ENCODE data around the gene SARNP. TPM values are rescaled to one million over a fixed set of nuclear protein-coding genes. Genes with fewer than 3 reads are reported as not detected.
A peak's percentile ranks its signal among the peaks of the same experiment; 100 is the strongest.

SARNP gene
- total and polyA plus RNA-seq, 4 experiments from 2014 or later, result 47.7 to 122 (median 69.8) TPM

DNA sequence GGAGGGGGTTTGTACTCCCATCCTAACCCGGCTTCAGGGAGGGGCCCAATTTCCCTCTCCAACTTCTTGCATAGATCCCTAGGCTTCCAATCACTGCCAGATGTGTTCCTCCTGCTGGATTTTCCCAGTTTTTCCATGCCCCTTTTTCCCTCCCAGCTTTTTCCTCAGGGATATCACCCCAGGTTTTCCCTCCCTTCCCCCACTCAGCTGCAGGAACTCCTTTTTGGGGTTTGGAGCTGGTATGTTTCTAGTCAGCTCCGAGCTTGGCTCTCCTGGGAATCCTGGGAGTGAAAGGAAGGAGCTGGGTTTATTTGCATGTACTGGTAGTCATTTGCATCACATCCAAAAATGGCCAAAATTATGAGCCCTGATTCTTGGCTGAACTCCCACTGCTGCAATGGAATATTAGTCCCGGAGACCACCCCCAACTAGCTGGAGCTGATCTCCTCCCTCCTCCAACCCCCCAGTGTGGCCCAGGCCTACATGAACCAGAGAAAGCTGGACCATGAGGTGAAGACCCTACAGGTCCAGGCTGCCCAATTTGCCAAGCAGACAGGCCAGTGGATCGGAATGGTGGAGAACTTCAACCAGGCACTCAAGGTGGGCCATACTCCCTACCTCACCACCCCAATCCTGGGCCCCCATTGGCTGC lies 98.8 kb downstream of the SARNP start:
- Mint-ChIP-seq H3K4me3 (peak overlapping the region in 3 of 8 donors; percentile 4 to 36 (median 13)), H3K27me3 (peaks cover 0 to 1% of the 10 kb centered on the region in 2 donors), H3K4me1 (peaks cover 18 to 52% (median 37%) of the 10 kb centered on the region in 4 donors), H3K27ac (peak overlapping the region in 3 of 7 donors; percentile 25 to 99 (median 35)), H3K36me3 (peaks cover 0 to 29% of the 10 kb centered on the region in 2 donors), H3K9me3 (peaks cover 0 to 4% (median 0%) of the 10 kb centered on the region in 8 donors)
- H3K36me3 ChIP-seq (ENCODE audit: insufficient read depth, low read length), result peaks cover 15% of the 10 kb centered on the region
- DNase-seq, result no peak
- H3K4me1 ChIP-seq (ENCODE audit: insufficient read depth, low read length), result peaks cover 40% of the 10 kb centered on the region
- H3K27ac ChIP-seq (ENCODE audit: low read depth, low read length), result no peak overlapping the region
- intact Hi-C loops (cut with micrococcal nuclease), result loop anchor here (5.0 kb wide), 1 partner anchor 71 kb away; no protein-coding TSS in a partner anchor
- H3K9me3 ChIP-seq (ENCODE audit: control insufficient read depth in 1 of 2, low read length in 2 of 2), result no peaks in the 10 kb centered on the region
- H3K27me3 ChIP-seq (ENCODE audit: insufficient read depth, low read length), result no peaks in the 10 kb centered on the region
- H3K4me3 ChIP-seq (ENCODE audit: low read length in 2 of 2), result no peak overlapping the region
- POLR2A ChIA-PET (ENCODE audit: partially characterized antibody), result interaction anchor here (1.0 to 4.0 kb wide), 4 partner anchors 9 to 20 kb away, joined by 3 to 42 read pairs (median 3); partner anchors contain the start of gene CD63
- CTCF ChIA-PET (ENCODE audit: partially characterized antibody), result interaction anchor here (5.1 kb wide), 1 partner anchor 19 kb away, joined by 44 read pairs; no protein-coding TSS in a partner anchor

DNA sequence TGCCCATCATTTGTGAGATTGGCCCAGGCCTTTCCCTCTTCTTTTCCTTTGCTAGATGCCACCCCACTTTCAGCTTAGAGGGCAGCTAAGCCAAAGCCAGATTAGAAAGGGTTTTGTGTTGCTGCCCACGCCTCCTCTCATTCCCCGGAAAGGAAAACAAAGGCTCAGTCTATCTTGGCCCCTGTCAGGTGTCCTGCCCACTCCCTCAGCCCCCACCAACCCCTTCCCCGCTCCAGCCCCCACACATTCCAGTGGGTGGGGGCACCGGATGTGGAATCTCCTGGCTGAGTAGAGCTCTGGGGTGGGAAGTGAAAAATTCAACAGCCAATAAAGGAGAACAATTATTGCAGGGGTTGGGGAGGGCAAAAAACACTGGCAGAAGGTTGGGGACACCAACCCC lies 99.5 kb downstream of the SARNP start:
- intact Hi-C loops (cut with micrococcal nuclease), result loop anchor here (5.0 kb wide), 1 partner anchor 71 kb away; no protein-coding TSS in a partner anchor
- CTCF ChIA-PET (ENCODE audit: partially characterized antibody), result interaction anchor here (5.1 kb wide), 1 partner anchor 20 kb away, joined by 44 read pairs; no protein-coding TSS in a partner anchor
- Histone ChIP-seq H3K36me3 (ENCODE audit: insufficient read depth, low read length) (peaks cover 15% of the 10 kb centered on the region), H3K4me1 (ENCODE audit: insufficient read depth, low read length) (peaks cover 40% of the 10 kb centered on the region), H3K9me3 (ENCODE audit: control insufficient read depth in 1 of 2, low read length in 2 of 2) (no peaks in the 10 kb centered on the region), H3K27ac (ENCODE audit: low read depth, low read length) (no peak overlapping the region), H3K4me3 (ENCODE audit: low read length in 2 of 2) (no peak overlapping the region), H3K27me3 (ENCODE audit: insufficient read depth, low read length) (no peaks in the 10 kb centered on the region)
- Mint-ChIP-seq H3K27ac (peak overlapping the region in 5 of 7 donors; percentile 30 to 99 (median 63)), H3K4me1 (peaks cover 18 to 52% (median 37%) of the 10 kb centered on the region in 4 donors), H3K9me3 (peaks cover 0 to 4% (median 0%) of the 10 kb centered on the region in 8 donors), H3K36me3 (peaks cover 0 to 29% of the 10 kb centered on the region in 2 donors), H3K27me3 (peaks cover 0 to 1% of the 10 kb centered on the region in 2 donors), H3K4me3 (peak overlapping the region in 4 of 8 donors; percentile 48 to 99 (median 92))
- DNase-seq, result no peak
- POLR2A ChIA-PET (ENCODE audit: partially characterized antibody), result interaction anchor here (1.0 to 4.0 kb wide), 2 partner anchors 11 to 20 kb away, joined by 3 to 42 read pairs; partner anchors contain the start of gene CD63

DNA sequence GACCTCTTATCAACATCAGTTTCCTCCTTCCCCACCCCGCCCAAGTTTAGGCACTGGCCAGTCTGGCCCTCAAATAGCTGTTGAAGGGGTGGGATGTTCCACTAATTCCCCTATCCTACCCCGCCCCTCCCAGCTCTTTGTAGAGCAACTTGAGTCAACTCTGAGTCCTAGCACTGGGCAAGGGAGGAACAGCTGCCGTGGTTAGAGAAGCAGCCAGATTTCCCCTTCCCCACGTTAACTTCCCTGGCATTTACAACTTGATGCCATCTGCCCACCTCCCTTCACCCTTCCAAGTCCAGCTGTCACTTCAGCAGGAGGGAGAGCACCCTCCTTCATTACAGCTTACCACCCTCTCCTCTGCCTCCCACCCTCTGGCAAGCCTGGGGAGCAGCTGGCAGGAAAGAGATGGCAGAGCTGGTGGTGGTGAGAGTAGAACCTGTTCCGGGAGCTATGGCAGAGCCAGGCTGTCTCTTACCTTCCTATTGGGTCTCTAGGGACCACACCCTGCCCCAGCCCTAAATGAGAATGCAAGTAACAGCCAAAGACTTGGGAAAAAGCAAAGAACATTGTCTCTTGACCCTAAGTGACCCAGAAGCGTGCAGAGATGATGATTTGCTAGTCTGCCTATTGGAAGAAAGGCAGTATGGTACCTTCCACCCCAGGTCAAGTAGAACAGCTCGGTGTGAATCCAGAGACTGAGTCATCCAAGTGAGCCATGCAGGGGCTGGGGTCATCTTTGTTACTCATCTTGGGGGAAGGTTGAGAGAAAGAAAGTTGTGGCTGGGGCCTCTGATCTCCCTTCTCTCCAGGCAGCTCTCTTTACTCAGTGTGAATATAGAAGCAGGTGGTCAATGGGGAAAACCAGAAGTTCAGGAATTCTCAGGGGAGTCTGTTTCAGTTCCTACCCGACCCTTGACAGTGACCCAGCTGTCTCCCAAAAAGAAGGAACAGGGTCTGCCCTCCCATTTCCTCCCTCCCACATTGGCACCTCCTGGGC lies 100.2 kb downstream of the SARNP start:
- DNase-seq, result no peak
- POLR2A ChIA-PET (ENCODE audit: partially characterized antibody), result interaction anchor here (0.6 to 4.0 kb wide), 10 partner anchors 11 to 215 kb away, joined by 3 to 42 read pairs (median 4); partner anchors contain the start of genes CD63, ITGA7, ORMDL2 and PYM1

DNA sequence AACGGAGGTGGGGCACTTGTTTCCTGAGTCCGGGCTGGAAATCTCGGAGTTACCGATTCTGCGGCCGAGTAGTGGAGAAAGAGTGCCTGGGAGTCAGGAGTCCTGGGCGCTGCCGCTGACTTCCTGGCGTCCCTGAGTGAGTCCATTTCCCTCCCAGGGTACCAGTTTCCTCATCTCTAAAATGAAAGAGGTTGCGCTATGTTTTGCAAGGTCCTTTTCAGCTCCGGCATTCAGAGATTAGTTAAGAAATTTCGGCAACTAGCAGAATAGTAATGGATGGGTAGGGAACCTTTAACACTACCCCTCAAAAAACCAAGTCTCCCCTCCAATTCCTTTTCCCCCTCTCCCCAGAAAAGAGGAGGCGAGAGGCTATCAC lies 101.0 kb downstream of the SARNP start:
- peak overlapping the region; percentile 84 to 99 for H3K4me3 ChIP-seq (ENCODE audit: low read length in 2 of 2)
- H3K4me3 Mint-ChIP-seq, result peak overlapping the region; percentile 90 to 99 (median 94)
- peak overlapping the region; percentile 94 to 99 (median 98) for H3K27ac Mint-ChIP-seq
- H3K9me3 Mint-ChIP-seq, result peaks cover 0 to 4% (median 0%) of the 10 kb centered on the region in 8 donors
- peaks cover 0 to 28% of the 10 kb centered on the region in 2 donors for H3K36me3 Mint-ChIP-seq
- POLR2A ChIA-PET (ENCODE audit: partially characterized antibody), result interaction anchor here (0.6 to 4.0 kb wide), 22 partner anchors 8 to 600 kb away, joined by 3 to 42 read pairs (median 4); partner anchors contain the start of genes CD63, CNPY2, DGKA and DNAJC14
- H3K27ac ChIP-seq (ENCODE audit: low read depth, low read length), result peak overlapping the region; percentile 91
- CTCF ChIA-PET (ENCODE audit: partially characterized antibody), result interaction anchor here (1.2 to 5.1 kb wide), 5 partner anchors 8 to 113 kb away, joined by 3 to 44 read pairs (median 9); partner anchors contain the start of genes CD63 and DNAJC14
- H3K27me3 ChIP-seq (ENCODE audit: insufficient read depth, low read length), result no peaks in the 10 kb centered on the region
- H3K9me3 ChIP-seq (ENCODE audit: control insufficient read depth in 1 of 2, low read length in 2 of 2), result no peaks in the 10 kb centered on the region
- H3K4me1 ChIP-seq (ENCODE audit: insufficient read depth, low read length), result peaks cover 40% of the 10 kb centered on the region
- intact Hi-C loops (cut with micrococcal nuclease), result loop anchor here (1.0 to 5.0 kb wide), 4 partner anchors 14 to 113 kb away; partner anchors contain the start of gene DNAJC14
- H3K4me1 Mint-ChIP-seq, result peaks cover 18 to 52% (median 37%) of the 10 kb centered on the region in 4 donors
- H3K27me3 Mint-ChIP-seq, result peaks cover 0 to 1% of the 10 kb centered on the region in 2 donors
- H3K36me3 ChIP-seq (ENCODE audit: insufficient read depth, low read length), result peaks cover 13% of the 10 kb centered on the region
- DNase-seq, result no peak

More for the DNA sequence above, 100.2 kb downstream of the SARNP start:
- peaks cover 40% of the 10 kb centered on the region for H3K4me1 ChIP-seq (ENCODE audit: insufficient read depth, low read length)
- Mint-ChIP-seq H3K9me3 (peaks cover 0 to 4% (median 0%) of the 10 kb centered on the region in 8 donors), H3K36me3 (peaks cover 0 to 29% of the 10 kb centered on the region in 2 donors), H3K27ac (peak overlapping the region; percentile 47 to 99 (median 95)), H3K4me1 (peaks cover 18 to 52% (median 37%) of the 10 kb centered on the region in 4 donors), H3K27me3 (peaks cover 0 to 1% of the 10 kb centered on the region in 2 donors), H3K4me3 (peak overlapping the region; percentile 90 to 99 (median 94))
- intact Hi-C loops (cut with micrococcal nuclease), result loop anchor here (5.0 kb wide), 1 partner anchor 70 kb away; no protein-coding TSS in a partner anchor
- peak overlapping the region; percentile 84 to 99 for H3K4me3 ChIP-seq (ENCODE audit: low read length in 2 of 2)
- H3K9me3 ChIP-seq (ENCODE audit: control insufficient read depth in 1 of 2, low read length in 2 of 2), result no peaks in the 10 kb centered on the region
- H3K27ac ChIP-seq (ENCODE audit: low read depth, low read length), result peak overlapping the region; percentile 91
- CTCF ChIA-PET (ENCODE audit: partially characterized antibody), result interaction anchor here (0.6 to 5.1 kb wide), 5 partner anchors 8 to 266 kb away, joined by 3 to 44 read pairs (median 9); partner anchors contain the start of gene CD63
- H3K27me3 ChIP-seq (ENCODE audit: insufficient read depth, low read length), result no peaks in the 10 kb centered on the region
- peaks cover 15% of the 10 kb centered on the region for H3K36me3 ChIP-seq (ENCODE audit: insufficient read depth, low read length)

DNA sequence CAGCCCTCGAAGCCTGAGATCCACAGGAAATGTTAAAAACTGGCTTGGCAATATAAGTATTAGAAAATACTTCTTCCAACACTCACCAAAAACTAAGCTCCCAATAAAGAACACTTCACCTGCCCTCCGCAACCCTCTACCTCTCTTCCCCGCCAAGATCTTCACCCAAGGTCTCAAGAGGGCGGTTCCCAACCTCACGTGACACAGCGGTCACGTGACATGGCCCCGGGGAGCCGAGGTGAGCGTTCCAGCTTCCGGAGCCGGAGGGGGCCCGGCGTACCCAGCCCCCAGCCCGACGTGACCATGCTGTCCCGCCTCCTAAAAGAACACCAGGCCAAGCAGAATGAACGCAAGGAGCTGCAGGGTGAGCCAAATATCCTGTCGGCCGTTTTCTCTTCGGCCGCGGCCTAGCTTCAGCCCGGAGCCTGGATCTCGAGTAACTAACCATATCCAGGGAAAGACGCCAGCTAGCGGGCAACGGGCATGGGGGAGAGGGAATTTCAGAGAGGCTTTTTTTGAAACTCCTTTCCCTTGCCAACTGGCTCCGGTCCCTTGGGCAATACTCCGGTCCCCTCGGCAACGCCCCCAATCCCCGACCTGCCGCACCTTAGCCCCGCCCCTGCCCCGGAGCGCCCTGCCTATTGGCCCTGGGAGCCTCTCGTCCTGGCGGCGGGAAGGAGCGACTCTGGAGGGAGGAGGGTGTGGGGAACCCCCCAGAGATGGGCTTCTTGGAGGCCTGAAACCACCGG lies 101.5 kb downstream of the SARNP start, which contains the start of gene BLOC1S1:
BLOC1S1 (plus strand) TSS at position 214 of the 749 bp plus-strand sequence; CDS start at position 220, 6 bp downstream.
- H3K9me3 Mint-ChIP-seq, result peaks cover 0 to 4% (median 0%) of the 10 kb centered on the region in 8 donors

More for the DNA sequence above, 101.5 kb downstream of the SARNP start, which contains the start of gene BLOC1S1:
- H3K27ac ChIP-seq (ENCODE audit: low read depth, low read length), result peak within 1 kb of the TSS; percentile 91
- H3K9me3 ChIP-seq (ENCODE audit: control insufficient read depth in 1 of 2, low read length in 2 of 2), result no peaks in the 10 kb centered on the region
- H3K36me3 Mint-ChIP-seq, result peaks cover 0 to 28% of the 10 kb centered on the region in 2 donors
- DNase-seq, result peak; percentile 88 to 94 (median 90)
- H3K36me3 ChIP-seq (ENCODE audit: insufficient read depth, low read length), result peaks cover 10% of the 10 kb centered on the region
- H3K4me1 Mint-ChIP-seq, result peaks cover 18 to 50% (median 36%) of the 10 kb centered on the region in 4 donors
- peaks cover 39% of the 10 kb centered on the region for H3K4me1 ChIP-seq (ENCODE audit: insufficient read depth, low read length)
- ChIA-PET POLR2A (ENCODE audit: partially characterized antibody) (interaction anchor here (0.7 to 4.0 kb wide), 19 partner anchors 9 to 600 kb away, joined by 3 to 42 read pairs (median 6); partner anchors contain the start of genes CD63, CNPY2, DGKA and DNAJC14), CTCF (ENCODE audit: partially characterized antibody) (interaction anchor here (1.1 to 5.1 kb wide), 7 partner anchors 9 to 114 kb away, joined by 3 to 44 read pairs (median 8); partner anchors contain the start of genes CD63 and DNAJC14)
- H3K27me3 ChIP-seq (ENCODE audit: insufficient read depth, low read length), result no peaks in the 10 kb centered on the region
- H3K27ac Mint-ChIP-seq, result peak within 1 kb of the TSS; percentile 94 to 99 (median 98)
- peak within 1 kb of the TSS; percentile 84 to 99 for H3K4me3 ChIP-seq (ENCODE audit: low read length in 2 of 2)
- intact Hi-C loops (cut with micrococcal nuclease), result loop anchor here (1.0 to 5.0 kb wide), 4 partner anchors 14 to 113 kb away; partner anchors contain the start of gene DNAJC14
- peak within 1 kb of the TSS; percentile 90 to 99 (median 94) for H3K4me3 Mint-ChIP-seq
- peaks cover 0 to 1% of the 10 kb centered on the region in 2 donors for H3K27me3 Mint-ChIP-seq

Data from CD4-positive, alpha-beta memory T cell (primary cell).